ENCODE measurements around the gene TMEM233.

DNA sequence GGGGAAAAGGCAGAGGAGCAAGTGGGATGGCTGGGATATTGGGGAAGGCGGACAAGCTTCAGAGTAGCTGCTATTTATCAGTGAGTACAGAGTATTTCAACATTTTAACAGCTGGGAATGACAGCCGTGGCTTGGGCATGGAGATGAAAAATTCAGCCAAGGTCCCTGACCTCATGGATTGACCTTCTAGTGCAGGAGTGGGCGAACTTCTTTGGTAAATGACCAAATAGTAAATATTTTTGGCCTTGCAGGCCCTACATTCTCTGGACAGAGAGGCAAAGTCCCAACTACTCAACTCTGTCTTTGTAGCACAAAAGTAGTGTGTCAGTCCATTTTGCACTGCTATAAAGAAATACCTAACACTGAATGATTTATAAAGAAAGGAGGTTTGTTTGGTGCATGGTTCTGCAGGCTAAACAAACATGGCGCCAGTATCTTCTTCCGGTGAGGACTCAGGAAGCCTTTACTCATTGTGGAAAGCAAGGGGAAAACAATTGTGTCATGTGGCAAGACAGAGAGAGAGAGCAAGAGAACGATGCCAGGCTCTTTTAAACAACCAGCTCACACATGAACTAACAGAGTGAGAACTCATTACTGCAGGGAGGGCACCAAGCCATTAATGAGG is 33.6 kb downstream of the TMEM233 start:
- no peak for TF ChIP-seq POLR2A (IDR thresholded peaks at IDR 0.05)
- TF ChIP-seq, protein P1, sequence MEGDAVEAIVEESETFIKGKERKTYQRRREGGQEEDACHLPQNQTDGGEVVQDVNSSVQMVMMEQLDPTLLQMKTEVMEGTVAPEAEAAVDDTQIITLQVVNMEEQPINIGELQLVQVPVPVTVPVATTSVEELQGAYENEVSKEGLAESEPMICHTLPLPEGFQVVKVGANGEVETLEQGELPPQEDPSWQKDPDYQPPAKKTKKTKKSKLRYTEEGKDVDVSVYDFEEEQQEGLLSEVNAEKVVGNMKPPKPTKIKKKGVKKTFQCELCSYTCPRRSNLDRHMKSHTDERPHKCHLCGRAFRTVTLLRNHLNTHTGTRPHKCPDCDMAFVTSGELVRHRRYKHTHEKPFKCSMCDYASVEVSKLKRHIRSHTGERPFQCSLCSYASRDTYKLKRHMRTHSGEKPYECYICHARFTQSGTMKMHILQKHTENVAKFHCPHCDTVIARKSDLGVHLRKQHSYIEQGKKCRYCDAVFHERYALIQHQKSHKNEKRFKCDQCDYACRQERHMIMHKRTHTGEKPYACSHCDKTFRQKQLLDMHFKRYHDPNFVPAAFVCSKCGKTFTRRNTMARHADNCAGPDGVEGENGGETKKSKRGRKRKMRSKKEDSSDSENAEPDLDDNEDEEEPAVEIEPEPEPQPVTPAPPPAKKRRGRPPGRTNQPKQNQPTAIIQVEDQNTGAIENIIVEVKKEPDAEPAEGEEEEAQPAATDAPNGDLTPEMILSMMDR (IDR thresholded peaks at IDR 0.05): no peak

Data from Peyer's patch (tissue), 4 donors.